Measurements from ENCODE around the gene SVOP. TPM values are rescaled to one million over a fixed set of nuclear protein-coding genes. Genes with fewer than 3 reads are reported as not detected.

SVOP gene
- total RNA-seq, 4 donors from 2014 or later = under 0.01 to 0.33 (median 0.06) TPM; not detected in 1

GRCh38 chr12:108949976-108950375 is 70.9 kb downstream of the SVOP start:
- Histone ChIP-seq H3K27me3 (no peaks in the 10 kb centered on the region), H3K4me1 (peaks cover 8 to 14% (median 9%) of the 10 kb centered on the region in 4 donors), H3K27ac (replicated peaks in 1 of 4) (no peak overlapping the region), H3K36me3 (no peaks in the 10 kb centered on the region), H3K4me3 (no peak overlapping the region), H3K9me3 (peaks cover 0 to 10% (median 5%) of the 10 kb centered on the region in 4 donors)
- WGBS = 89% methylated on average over 1 of the region's 1 CpG
- DNase-seq (ENCODE audit: extremely low spot score) = no peak
- TF ChIP-seq EP300 (IDR thresholded peaks at IDR 0.05) (no peak), POLR2A (IDR thresholded peaks at IDR 0.05; ENCODE audit: low read depth) (no peak), POLR2AphosphoS5 (IDR thresholded peaks at IDR 0.05) (no peak), CTCF (IDR thresholded peaks at IDR 0.05) (no peak)
- intact Hi-C loops (cut with DNase I) = loop anchor here (2.0 to 10.0 kb wide), 5 partner anchors 85 to 385 kb away; no protein-coding TSS in a partner anchor

GRCh38 chr12:108948367-108948766 is 72.5 kb downstream of the SVOP start:
- intact Hi-C loops (cut with DNase I) = loop anchor here (10.0 kb wide), 1 partner anchor 84 kb away; no protein-coding TSS in a partner anchor
- DNase-seq (ENCODE audit: extremely low spot score) = no peak
- no peak for TF ChIP-seq POLR2AphosphoS5 (IDR thresholded peaks at IDR 0.05)
- TF ChIP-seq CTCF (IDR thresholded peaks at IDR 0.05) = no peak
- TF ChIP-seq EP300 (IDR thresholded peaks at IDR 0.05) = no peak
- no peak for TF ChIP-seq POLR2A (IDR thresholded peaks at IDR 0.05; ENCODE audit: low read depth)

GRCh38 chr12:108947097-108947496 is 73.8 kb downstream of the SVOP start:
- 71% methylated on average over 1 of the region's 1 CpG for WGBS
- H3K27me3 ChIP-seq = no peaks in the 10 kb centered on the region
- H3K27ac ChIP-seq (replicated peaks in 1 of 4) = no peak overlapping the region
- TF ChIP-seq EP300 (IDR thresholded peaks at IDR 0.05) (no peak), CTCF (IDR thresholded peaks at IDR 0.05) (no peak)
- no peaks in the 10 kb centered on the region for H3K36me3 ChIP-seq
- no peak for DNase-seq (ENCODE audit: extremely low spot score)
- intact Hi-C loops (cut with DNase I) = loop anchor here (10.0 kb wide), 1 partner anchor 82 kb away; no protein-coding TSS in a partner anchor
- H3K4me3 ChIP-seq = no peak overlapping the region
- peaks cover 0 to 10% (median 5%) of the 10 kb centered on the region in 4 donors for H3K9me3 ChIP-seq
- peaks cover 8 to 14% (median 9%) of the 10 kb centered on the region in 4 donors for H3K4me1 ChIP-seq

More at GRCh38 chr12:108948367-108948766, 72.5 kb downstream of the SVOP start:
- peaks cover 8 to 14% (median 9%) of the 10 kb centered on the region in 4 donors for H3K4me1 ChIP-seq
- peaks cover 0 to 10% (median 5%) of the 10 kb centered on the region in 4 donors for H3K9me3 ChIP-seq
- no peak overlapping the region for H3K27ac ChIP-seq (replicated peaks in 1 of 4)
- no peaks in the 10 kb centered on the region for H3K36me3 ChIP-seq
- H3K27me3 ChIP-seq = no peaks in the 10 kb centered on the region
- no peak overlapping the region for H3K4me3 ChIP-seq

- intact Hi-C loops (cut with DNase I) = loop anchor here (10.0 kb wide), 1 partner anchor 75 kb away; no protein-coding TSS in a partner anchor
Measured at GRCh38 chr12:108940138-108940537, 80.7 kb downstream of the SVOP start.

GRCh38 chr12:108939594-108939993 is 81.3 kb downstream of the SVOP start:
- intact Hi-C loops (cut with DNase I) = no loop called here
- H3K9me3 ChIP-seq = no peaks in the 10 kb centered on the region
- H3K27me3 ChIP-seq = no peaks in the 10 kb centered on the region
- no peaks in the 10 kb centered on the region for H3K36me3 ChIP-seq
- DNase-seq (ENCODE audit: extremely low spot score) = no peak
- no peaks in the 10 kb centered on the region for H3K4me1 ChIP-seq
- 67% methylated on average over 1 of the region's 1 CpG for WGBS
- H3K4me3 ChIP-seq = no peak overlapping the region
- TF ChIP-seq POLR2AphosphoS5 (IDR thresholded peaks at IDR 0.05) (no peak), CTCF (IDR thresholded peaks at IDR 0.05) (no peak), POLR2A (IDR thresholded peaks at IDR 0.05; ENCODE audit: low read depth) (no peak), EP300 (IDR thresholded peaks at IDR 0.05) (no peak)
- no peak overlapping the region for H3K27ac ChIP-seq (replicated peaks in 1 of 4)

More at GRCh38 chr12:108940138-108940537, 80.7 kb downstream of the SVOP start:
- Histone ChIP-seq H3K36me3 (no peaks in the 10 kb centered on the region), H3K4me1 (no peaks in the 10 kb centered on the region), H3K27ac (replicated peaks in 1 of 4) (no peak overlapping the region), H3K9me3 (no peaks in the 10 kb centered on the region), H3K4me3 (no peak overlapping the region), H3K27me3 (no peaks in the 10 kb centered on the region)
- no peak for DNase-seq (ENCODE audit: extremely low spot score)
- TF ChIP-seq POLR2A (IDR thresholded peaks at IDR 0.05; ENCODE audit: low read depth) = no peak
- 100% methylated on average over 1 of the region's 1 CpG for WGBS
